Activated naive CD8-positive, alpha-beta T cell treated with anti-CD3 and anti-CD28 coated beads, Interleukin-2, amount 50 U/mL, for 24 hours (primary cell): Measurements from ENCODE around the gene TRPM3.

Experiments
- ATAC-seq: fragments of 150-1000 bp; cut with Tn5 transposase; one replicate; pipeline ENCODE4 v1.10.0; 2021
- DNase-seq: peaks from one replicate; pipeline ENCODE4 v3.0.0; 2021
- H3K27ac Mint-ChIP-seq: one replicate; pipeline ENCODE4 v1.8.0; 2021; ENCODE audit warnings: mild to moderate bottlenecking, mixed read lengths
- H3K27me3 Mint-ChIP-seq: one replicate; pipeline ENCODE4 v1.8.0; 2021; ENCODE audit warnings: mixed read lengths
- H3K36me3 Mint-ChIP-seq: one replicate; pipeline ENCODE4 v1.8.0; 2021; ENCODE audit warnings: low read depth, mixed read lengths
- H3K4me1 Mint-ChIP-seq: one replicate; pipeline ENCODE4 v1.8.0; 2021; ENCODE audit warnings: mixed read lengths
- H3K4me3 Mint-ChIP-seq: one replicate; pipeline ENCODE4 v1.8.0; 2021; ENCODE audit warnings: mild to moderate bottlenecking, moderate library complexity, mixed read lengths
- H3K9me3 Mint-ChIP-seq: one replicate; pipeline ENCODE4 v1.8.0; 2021; ENCODE audit warnings: mixed read lengths

Gene TRPM3

DNA sequence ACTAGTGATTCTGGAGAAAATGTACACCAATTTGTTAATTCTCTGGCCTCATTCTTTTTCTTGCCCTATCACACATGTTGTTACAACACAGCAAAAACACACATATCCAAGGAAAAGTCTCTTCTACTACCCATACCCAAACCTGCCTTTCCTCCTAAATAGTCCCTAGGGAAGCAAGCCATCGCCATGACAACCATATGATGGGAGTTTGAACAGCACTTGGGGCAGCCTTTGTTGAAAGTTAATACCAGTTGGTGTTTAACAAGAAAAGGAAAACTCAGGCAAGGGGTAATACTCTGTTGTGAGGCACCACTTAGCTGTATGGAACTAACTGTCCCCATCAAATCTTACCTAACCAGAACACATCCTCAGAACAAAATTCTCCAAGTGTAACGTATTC, 1.7 kb downstream of the TRPM3 start:
- Mint-ChIP-seq H3K27me3 (no peaks in the 10 kb centered on the region), H3K9me3 (no peaks in the 10 kb centered on the region), H3K27ac (no peak overlapping the region), H3K4me1 (peaks cover 2% of the 10 kb centered on the region), H3K4me3 (no peak overlapping the region), H3K36me3 (no peaks in the 10 kb centered on the region)
- ATAC-seq (no peak), DNase-seq (no peak)

DNA sequence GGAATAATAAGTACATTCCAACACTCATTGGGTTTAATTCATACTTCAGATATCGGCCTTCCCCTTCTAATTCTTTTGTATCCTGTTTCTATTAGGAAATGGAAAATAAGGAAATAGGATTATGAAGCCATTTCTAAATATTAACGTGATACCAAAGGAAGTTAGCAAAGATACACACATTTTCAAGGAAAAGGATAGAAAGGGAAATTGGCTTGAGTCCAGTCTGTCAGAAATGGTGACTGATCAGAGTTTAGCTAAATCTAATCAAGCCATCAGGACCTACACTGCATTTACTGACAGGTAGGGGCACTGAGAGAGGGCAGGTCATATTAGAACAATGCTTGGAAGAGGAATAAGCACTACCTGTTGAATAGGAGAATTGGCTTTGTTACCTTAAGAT, 3.1 kb downstream of the TRPM3 start:
- H3K9me3 Mint-ChIP-seq = no peaks in the 10 kb centered on the region
- H3K36me3 Mint-ChIP-seq = no peaks in the 10 kb centered on the region
- H3K27ac Mint-ChIP-seq = no peak overlapping the region
- H3K4me1 Mint-ChIP-seq = peaks cover 2% of the 10 kb centered on the region
- ATAC-seq (no peak), DNase-seq (no peak)
- no peaks in the 10 kb centered on the region for H3K27me3 Mint-ChIP-seq
- H3K4me3 Mint-ChIP-seq = no peak overlapping the region

DNA sequence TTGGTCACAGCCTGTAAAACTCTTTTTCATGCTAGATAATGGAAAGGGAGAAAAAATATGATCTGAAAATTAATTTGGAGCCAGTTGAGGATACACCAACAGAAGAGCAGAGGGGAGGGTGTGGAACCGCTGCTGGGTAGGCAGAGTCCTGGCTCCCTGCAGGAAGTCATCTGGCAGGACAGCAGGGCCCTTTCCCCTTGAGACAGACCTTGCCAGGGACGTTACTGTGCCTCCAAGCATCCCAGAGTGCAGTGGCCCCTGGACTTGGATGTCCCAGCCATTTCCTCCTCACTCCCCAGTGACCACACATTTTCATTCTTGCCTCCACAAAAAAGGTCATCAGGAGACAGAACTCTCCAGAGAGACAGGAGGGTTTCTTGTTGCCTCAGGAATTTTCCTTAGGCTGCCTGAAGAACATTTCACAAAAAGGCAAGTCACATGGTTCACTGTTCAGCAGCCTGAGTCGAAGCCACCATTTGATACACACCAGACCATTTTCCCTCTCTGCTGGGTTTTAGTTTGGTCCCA, 5.9 kb downstream of the TRPM3 start:
- no peaks in the 10 kb centered on the region for H3K36me3 Mint-ChIP-seq
- H3K9me3 Mint-ChIP-seq = no peaks in the 10 kb centered on the region
- H3K27me3 Mint-ChIP-seq = no peaks in the 10 kb centered on the region
- no peak overlapping the region for H3K4me3 Mint-ChIP-seq
- no peak overlapping the region for H3K27ac Mint-ChIP-seq
- DNase-seq = no peak
- H3K4me1 Mint-ChIP-seq = no peaks in the 10 kb centered on the region
- no peak for ATAC-seq

DNA sequence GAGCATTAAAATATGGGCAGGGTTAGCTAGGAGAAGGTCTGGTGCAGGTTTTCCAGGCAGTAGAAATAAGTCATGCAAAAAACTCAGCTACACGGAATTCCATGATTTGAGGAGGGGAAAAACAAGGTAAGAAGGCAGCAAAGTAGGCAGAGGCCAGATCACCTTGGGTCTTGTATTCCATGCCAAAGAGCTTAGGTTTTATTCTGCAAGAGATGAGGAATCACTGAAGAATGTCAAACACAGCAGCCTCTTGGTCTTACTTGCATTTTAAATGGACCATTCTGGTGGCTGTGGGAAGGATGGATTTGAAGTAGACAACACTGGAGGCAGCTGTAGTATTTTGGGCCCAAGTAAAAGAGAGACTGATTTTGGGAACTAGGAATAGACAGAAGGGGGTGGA, 8.6 kb downstream of the TRPM3 start:
- H3K27ac Mint-ChIP-seq = no peak overlapping the region
- H3K36me3 Mint-ChIP-seq = no peaks in the 10 kb centered on the region
- no peak for ATAC-seq

DNA sequence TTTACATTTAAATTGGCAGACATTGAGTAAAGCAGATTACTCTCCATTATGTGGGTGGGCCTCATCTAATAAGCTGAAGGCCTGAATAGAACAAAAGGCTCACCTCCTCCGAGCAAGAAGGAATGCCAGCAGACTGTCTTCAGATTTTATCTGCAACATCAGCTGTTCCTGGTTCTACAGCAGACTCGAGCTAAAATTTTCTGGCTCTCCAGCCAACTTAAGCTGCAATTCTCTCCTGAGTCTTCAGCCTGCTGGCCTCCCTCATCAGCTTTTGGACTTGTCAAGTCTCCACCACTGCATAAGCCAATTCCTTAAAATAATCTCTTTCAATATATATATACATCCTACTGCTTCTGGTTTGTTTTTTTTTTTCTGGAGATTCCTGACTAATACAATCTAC, 12.5 kb downstream of the TRPM3 start:
- Mint-ChIP-seq H3K36me3 (no peaks in the 10 kb centered on the region), H3K27me3 (no peaks in the 10 kb centered on the region), H3K27ac (no peak overlapping the region), H3K4me3 (no peak overlapping the region), H3K4me1 (no peaks in the 10 kb centered on the region), H3K9me3 (peaks cover 4% of the 10 kb centered on the region)
- no peak for ATAC-seq
- no peak for DNase-seq

More for the DNA sequence above, 8.6 kb downstream of the TRPM3 start:
- no peak overlapping the region for H3K4me3 Mint-ChIP-seq
- H3K27me3 Mint-ChIP-seq = no peaks in the 10 kb centered on the region
- H3K9me3 Mint-ChIP-seq = no peaks in the 10 kb centered on the region
- H3K4me1 Mint-ChIP-seq = no peaks in the 10 kb centered on the region
- no peak for DNase-seq

DNA sequence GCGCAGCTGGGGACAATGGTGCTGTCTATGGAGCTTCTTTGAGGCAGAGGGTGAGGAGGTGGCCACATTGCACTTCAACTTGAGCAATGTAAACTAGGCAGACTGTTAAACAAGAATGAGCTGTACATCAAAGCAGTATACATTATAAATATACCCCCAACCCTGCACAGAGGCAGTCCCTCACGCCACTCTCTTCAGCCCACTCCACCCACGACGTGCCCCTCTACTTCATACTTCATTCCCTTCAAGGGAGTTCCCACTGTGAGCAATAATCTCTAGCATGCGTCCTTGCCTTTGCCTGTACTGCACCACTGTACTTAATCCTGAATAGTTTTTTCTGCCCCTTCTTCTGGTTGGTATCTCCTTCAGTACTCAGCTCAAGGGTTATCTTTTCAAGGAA, 14.4 kb downstream of the TRPM3 start:
- no peak for DNase-seq
- no peak overlapping the region for H3K27ac Mint-ChIP-seq
- H3K4me1 Mint-ChIP-seq = no peaks in the 10 kb centered on the region
- peaks cover 4% of the 10 kb centered on the region for H3K9me3 Mint-ChIP-seq
- no peaks in the 10 kb centered on the region for H3K27me3 Mint-ChIP-seq
- no peaks in the 10 kb centered on the region for H3K36me3 Mint-ChIP-seq
- H3K4me3 Mint-ChIP-seq = no peak overlapping the region
- no peak for ATAC-seq

DNA sequence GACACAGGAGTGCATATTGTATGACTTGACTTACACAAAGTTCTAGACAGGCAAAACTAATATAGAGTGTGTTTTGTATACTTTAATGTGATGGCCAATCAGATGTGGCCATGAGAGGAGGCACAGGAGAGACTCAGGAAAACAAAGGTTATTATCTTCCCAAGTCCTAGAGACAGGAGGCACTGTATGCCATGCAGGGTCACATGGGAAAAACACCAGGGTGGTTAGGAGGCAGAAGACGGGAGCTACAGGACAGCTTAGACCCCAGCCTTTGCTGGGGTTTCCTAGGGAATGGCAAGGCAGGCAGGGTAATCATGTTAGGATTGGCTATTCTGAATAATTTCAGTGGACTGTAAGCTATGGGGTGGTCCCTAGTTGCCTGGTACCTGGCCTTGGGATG, 16.2 kb downstream of the TRPM3 start:
- ATAC-seq (no peak), DNase-seq (no peak)
- Mint-ChIP-seq H3K36me3 (no peaks in the 10 kb centered on the region), H3K4me3 (no peak overlapping the region), H3K9me3 (peaks cover 4% of the 10 kb centered on the region), H3K27ac (no peak overlapping the region), H3K4me1 (no peaks in the 10 kb centered on the region), H3K27me3 (no peaks in the 10 kb centered on the region)

DNA sequence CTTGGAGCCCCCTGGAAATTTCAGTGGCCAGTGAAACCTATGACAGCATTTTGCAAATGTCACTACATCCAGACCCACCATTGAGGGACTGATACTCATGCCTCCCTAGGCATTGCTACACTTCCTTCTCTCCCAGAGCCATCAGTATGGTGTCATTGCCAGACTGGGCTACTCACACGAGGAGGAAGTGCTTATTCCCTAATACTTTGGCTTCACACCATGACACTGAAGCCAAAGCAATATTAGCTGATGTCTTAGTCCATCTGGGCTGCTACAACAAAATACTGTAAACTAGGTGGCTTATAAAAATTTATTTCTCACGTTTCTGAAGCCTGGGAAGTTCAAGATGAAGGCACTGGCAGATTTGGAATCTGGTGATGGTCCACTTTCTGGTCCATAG, 22.6 kb downstream of the TRPM3 start:
- Mint-ChIP-seq H3K27ac (no peak overlapping the region), H3K27me3 (no peaks in the 10 kb centered on the region), H3K4me3 (no peak overlapping the region), H3K36me3 (no peaks in the 10 kb centered on the region), H3K4me1 (no peaks in the 10 kb centered on the region), H3K9me3 (no peaks in the 10 kb centered on the region)
- DNase-seq = no peak
- no peak for ATAC-seq

DNA sequence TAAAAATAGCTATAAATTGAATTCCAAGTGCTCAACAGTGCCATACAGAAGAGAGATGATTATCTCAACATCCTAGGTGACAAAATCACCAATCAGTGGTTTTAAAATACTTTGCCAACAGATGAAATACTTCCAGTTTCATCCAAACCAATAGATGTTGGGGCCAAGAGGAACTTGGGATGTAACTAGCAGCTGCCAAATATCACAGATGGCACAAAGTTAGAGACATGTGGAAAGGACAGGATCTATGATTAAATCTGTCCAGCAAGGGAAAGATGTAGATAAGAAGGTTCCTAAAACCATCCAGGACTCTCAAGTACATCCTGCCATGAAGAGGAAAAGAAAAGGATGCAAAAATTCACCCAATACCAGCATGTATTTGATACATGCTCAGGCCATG, 23.8 kb downstream of the TRPM3 start:
- Mint-ChIP-seq H3K9me3 (no peaks in the 10 kb centered on the region), H3K4me1 (no peaks in the 10 kb centered on the region), H3K4me3 (no peak overlapping the region), H3K36me3 (no peaks in the 10 kb centered on the region), H3K27ac (no peak overlapping the region), H3K27me3 (no peaks in the 10 kb centered on the region)
- DNase-seq = no peak
- ATAC-seq = no peak

DNA sequence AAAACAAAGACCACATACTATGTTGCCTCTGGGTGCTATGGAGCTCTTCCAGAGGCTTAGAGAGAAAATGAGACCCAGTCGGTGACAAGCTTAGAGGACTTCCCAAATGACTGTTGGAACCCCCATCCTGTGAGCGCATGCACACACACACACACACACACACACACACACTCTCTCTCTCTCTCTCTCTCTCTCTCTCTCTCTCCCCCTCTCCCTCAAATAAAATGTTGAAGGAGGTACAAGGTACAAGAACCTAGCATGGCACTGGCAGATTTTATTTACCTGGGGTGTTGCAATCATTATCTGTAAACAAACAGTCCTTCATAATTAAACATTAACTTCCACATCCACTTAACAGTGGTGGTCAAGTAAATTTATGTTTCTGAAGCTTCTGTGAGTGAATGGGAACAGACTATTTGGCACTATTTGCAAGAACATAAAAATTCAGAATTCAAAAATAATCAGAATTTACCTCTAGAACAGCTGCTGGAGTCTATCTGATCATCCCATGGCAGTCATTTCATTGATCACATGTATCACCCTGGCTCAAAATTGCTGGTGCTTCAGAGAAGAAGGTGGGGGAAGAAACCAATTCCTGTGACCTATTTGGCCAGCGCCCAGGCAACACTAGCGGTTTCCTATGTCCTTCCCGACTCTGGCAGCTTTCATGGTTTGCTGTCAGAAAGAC, 24.9 kb downstream of the TRPM3 start:
- Mint-ChIP-seq H3K4me3 (no peak overlapping the region), H3K9me3 (no peaks in the 10 kb centered on the region), H3K27ac (no peak overlapping the region), H3K4me1 (no peaks in the 10 kb centered on the region), H3K27me3 (no peaks in the 10 kb centered on the region), H3K36me3 (no peaks in the 10 kb centered on the region)
- no peak for ATAC-seq
- DNase-seq = no peak

DNA sequence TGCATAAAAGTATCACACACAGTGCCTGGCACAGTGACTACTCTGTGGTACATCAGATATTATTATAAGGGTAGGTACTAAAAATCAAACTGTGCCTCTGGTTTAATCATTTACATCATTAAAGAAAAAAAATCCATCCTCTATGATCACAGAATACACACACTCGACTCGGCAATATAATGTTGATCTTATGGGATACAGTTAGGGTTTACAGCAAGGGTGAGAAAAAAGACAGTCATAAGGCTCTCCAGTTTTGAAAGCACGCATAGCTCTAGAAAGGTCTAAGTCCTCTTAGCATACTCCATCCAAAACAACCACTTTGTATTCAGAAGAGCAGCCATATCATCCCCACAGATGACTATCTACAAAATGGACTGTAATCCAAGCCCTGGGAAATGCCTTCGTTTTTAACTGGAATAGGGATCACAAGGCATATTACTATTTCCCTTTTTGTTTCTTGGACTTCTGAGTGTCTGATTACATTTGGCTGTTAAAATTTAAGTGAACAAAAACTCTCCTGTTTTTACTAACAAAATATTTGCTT, 26.6 kb downstream of the TRPM3 start:
- no peaks in the 10 kb centered on the region for H3K4me1 Mint-ChIP-seq
- DNase-seq = no peak
- no peak overlapping the region for H3K4me3 Mint-ChIP-seq
- no peaks in the 10 kb centered on the region for H3K27me3 Mint-ChIP-seq
- H3K27ac Mint-ChIP-seq = no peak overlapping the region
- no peaks in the 10 kb centered on the region for H3K36me3 Mint-ChIP-seq
- no peak for ATAC-seq
- no peaks in the 10 kb centered on the region for H3K9me3 Mint-ChIP-seq

DNA sequence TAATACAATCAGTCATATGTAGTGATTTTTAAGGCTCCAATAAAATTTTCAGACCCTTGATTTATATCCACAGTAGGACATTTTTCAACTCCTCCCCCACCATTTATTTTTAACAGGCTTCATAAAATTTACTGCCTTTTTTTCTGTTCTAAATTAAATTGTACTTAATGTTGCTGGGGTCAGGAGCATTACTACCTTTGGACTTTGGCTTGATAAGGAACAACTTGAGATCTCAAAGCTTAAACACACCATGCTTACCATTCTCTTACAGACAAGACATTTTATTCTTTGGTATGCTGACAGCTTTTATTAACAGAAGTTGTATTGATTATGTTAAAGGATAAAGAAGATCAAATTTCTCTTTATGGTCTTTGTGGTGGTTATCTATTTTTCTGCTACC, 30.5 kb downstream of the TRPM3 start:
- ATAC-seq (no peak), DNase-seq (no peak)
- Mint-ChIP-seq H3K27ac (no peak overlapping the region), H3K27me3 (no peaks in the 10 kb centered on the region), H3K36me3 (no peaks in the 10 kb centered on the region), H3K9me3 (no peaks in the 10 kb centered on the region), H3K4me1 (no peaks in the 10 kb centered on the region), H3K4me3 (no peak overlapping the region)

DNA sequence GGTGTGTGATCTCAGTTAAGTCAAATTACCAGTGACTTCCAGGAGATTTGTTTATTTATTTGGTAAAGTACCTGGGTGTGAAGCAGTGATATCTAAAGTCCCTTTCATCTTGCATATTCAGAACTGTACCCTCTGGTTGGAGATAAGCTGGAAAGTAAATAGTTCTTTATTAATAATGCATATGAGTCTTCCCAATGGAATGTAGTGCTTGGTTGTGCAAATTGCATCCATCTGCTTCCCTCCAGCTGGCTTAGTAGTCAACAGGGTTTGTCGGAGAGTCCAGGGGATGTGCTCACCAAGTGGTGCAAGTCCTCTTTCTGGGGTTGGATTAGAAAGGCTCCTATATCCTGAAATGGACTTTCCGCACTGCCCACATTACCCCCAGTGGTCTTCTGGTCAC, 42.0 kb downstream of the TRPM3 start:
- H3K9me3 Mint-ChIP-seq = no peaks in the 10 kb centered on the region
- no peak overlapping the region for H3K4me3 Mint-ChIP-seq
- no peak overlapping the region for H3K27ac Mint-ChIP-seq
- ATAC-seq (no peak), DNase-seq (no peak)
- no peaks in the 10 kb centered on the region for H3K36me3 Mint-ChIP-seq
- no peaks in the 10 kb centered on the region for H3K4me1 Mint-ChIP-seq
- H3K27me3 Mint-ChIP-seq = no peaks in the 10 kb centered on the region

DNA sequence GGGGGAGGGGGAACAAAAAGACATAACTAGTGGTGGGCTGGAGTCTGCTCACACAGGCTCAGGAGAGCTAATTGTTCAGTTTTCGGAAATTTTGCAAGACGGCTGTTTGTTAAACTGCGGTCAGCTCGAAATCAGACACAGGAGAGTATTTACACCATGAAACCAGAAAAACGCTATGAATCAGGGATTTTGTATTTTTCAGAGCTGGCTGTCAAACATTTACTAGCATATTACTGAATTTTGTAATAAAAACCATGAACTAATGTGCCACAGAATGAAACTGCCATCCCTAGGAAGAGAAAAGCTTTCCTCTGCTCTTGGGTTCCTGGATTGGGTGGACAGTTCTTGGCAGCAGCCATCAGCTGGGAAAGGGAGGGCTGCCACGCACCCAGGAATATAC, 45.3 kb downstream of the TRPM3 start:
- H3K4me1 Mint-ChIP-seq = no peaks in the 10 kb centered on the region
- no peak for ATAC-seq
- DNase-seq = no peak
- H3K27me3 Mint-ChIP-seq = no peaks in the 10 kb centered on the region
- no peak overlapping the region for H3K27ac Mint-ChIP-seq
- no peaks in the 10 kb centered on the region for H3K36me3 Mint-ChIP-seq
- H3K9me3 Mint-ChIP-seq = no peaks in the 10 kb centered on the region
- no peak overlapping the region for H3K4me3 Mint-ChIP-seq

DNA sequence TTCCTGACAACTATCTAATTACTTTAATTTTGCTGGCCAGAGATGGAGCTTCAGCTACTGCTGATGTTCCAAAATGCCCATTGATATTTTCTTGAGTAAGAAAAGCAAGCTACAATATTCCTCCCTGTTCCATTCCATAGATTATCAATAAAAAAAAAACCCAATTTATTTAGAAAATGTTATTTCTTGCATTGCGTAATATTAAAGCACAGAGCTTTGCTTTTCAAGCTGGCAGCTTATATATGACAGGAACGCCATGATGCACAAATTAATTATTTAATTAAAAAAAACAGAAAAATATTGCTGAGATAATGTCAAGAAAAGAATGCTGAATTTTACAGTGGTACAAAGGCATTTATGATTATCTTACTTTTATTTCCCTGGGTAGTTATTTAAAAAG, 47.9 kb downstream of the TRPM3 start:
- DNase-seq (no peak), ATAC-seq (no peak)
- Mint-ChIP-seq H3K9me3 (no peaks in the 10 kb centered on the region), H3K27ac (no peak overlapping the region), H3K27me3 (no peaks in the 10 kb centered on the region), H3K36me3 (no peaks in the 10 kb centered on the region), H3K4me1 (no peaks in the 10 kb centered on the region), H3K4me3 (no peak overlapping the region)

DNA sequence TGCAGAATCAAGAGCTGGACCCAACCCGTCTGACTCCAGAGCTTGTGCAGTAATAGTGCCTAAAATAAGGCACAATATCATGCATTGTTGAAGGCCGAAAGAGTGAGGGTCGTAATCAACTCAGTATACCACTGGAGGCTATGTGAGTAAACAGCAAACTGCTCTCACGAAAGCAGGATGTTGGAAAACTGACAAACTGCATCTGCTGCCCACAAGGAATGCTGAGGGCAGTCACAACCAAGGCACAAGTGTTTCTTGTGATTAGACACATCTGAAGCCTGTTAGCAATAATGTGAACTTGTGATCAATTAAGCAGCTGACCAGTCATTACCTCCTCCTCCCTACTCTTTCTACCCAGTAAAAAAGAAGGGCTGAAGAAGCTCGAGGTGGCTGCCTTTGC, 48.8 kb downstream of the TRPM3 start:
- DNase-seq = no peak
- Mint-ChIP-seq H3K4me1 (no peaks in the 10 kb centered on the region), H3K36me3 (no peaks in the 10 kb centered on the region), H3K27me3 (no peaks in the 10 kb centered on the region), H3K9me3 (no peaks in the 10 kb centered on the region), H3K4me3 (no peak overlapping the region), H3K27ac (no peak overlapping the region)
- ATAC-seq = no peak
